Stimulated activated CD4-positive, alpha-beta T cell treated with anti-CD3 and anti-CD28 coated beads, Interleukin-1b, Interleukin-23, amount 100 ng/mL, for 1 hour (primary cell): ENCODE results near the gene MT2A.
"Not testable (repeated sequence)": the region's sequence is repeated elsewhere in the genome, so short reads cannot be mapped to it uniquely, and the experiment has no call there.

Source experiments
- DNase-seq, 2 donors: peaks; one replicate each; pipeline ENCODE4 v3.0.0-alpha.2; 2020; ENCODE audit warnings: low read depth in 2 of 2

Gene MT2A

GRCh38 chr16:56608043-56608875 lies at the start of gene MT2A:
MT2A (plus strand) TSS chr16:56608584; CDS start chr16:56608656, 72 bp downstream.
- DNase-seq, result peak; percentile 65 to 74

- no peak for DNase-seq
These were observed 49.3 kb upstream of the MT2A start for GRCh38 chr16:56559109-56559508.

- DNase-seq, result no peak
These were observed 47.9 kb upstream of the MT2A start for GRCh38 chr16:56560447-56560846.

- DNase-seq, result no peak
These were observed 47.3 kb upstream of the MT2A start for GRCh38 chr16:56561126-56561525.

- no peak for DNase-seq
These were observed 43.4 kb upstream of the MT2A start, which contains the start of gene MT4 for GRCh38 chr16:56564793-56565477. MT4 (plus strand) TSS chr16:56565073; CDS start chr16:56565129, 56 bp downstream.

- no peak for DNase-seq
These were observed 38.4 kb upstream of the MT2A start for GRCh38 chr16:56569971-56570370.

- no peak for DNase-seq
These were observed 36.9 kb upstream of the MT2A start for GRCh38 chr16:56571525-56571924.

- DNase-seq, result no peak
These were observed 33.8 kb upstream of the MT2A start for GRCh38 chr16:56574625-56575024.

- DNase-seq, result peak; percentile 78 to 87
These were observed 31.6 kb upstream of the MT2A start for GRCh38 chr16:56576585-56577299.

- no peak for DNase-seq
These were observed 31.1 kb upstream of the MT2A start for GRCh38 chr16:56577300-56577625.

- DNase-seq, result no peak
These were observed 27.9 kb upstream of the MT2A start for GRCh38 chr16:56580391-56581048.

GRCh38 chr16:56582911-56583310 lies 25.5 kb upstream of the MT2A start:
- DNase-seq, result not testable (repeated sequence)

- DNase-seq, result no peak
These were observed 24.8 kb upstream of the MT2A start for GRCh38 chr16:56583351-56584168.

- no peak for DNase-seq
These were observed 24.1 kb upstream of the MT2A start for GRCh38 chr16:56584276-56584675.

- DNase-seq, result no peak
These were observed 19.6 kb upstream of the MT2A start for GRCh38 chr16:56588781-56589140.

GRCh38 chr16:56589141-56590039 lies 19.0 kb upstream of the MT2A start, which contains the start of gene MT3:
MT3 (plus strand) TSS chr16:56589528; CDS start chr16:56589591, 63 bp downstream.
- DNase-seq, result no peak

- no peak for DNase-seq
These were observed 16.9 kb upstream of the MT2A start for GRCh38 chr16:56591377-56592060.

GRCh38 chr16:56593573-56594291 lies 14.7 kb upstream of the MT2A start:
- no peak for DNase-seq

GRCh38 chr16:56594292-56594619 lies 14.1 kb upstream of the MT2A start:
- DNase-seq, result no peak
